Hematopoietic multipotent progenitor cell (in vitro differentiated cells): ENCODE measurements around the gene GSG1. TPM values are rescaled to one million over a fixed set of nuclear protein-coding genes. Genes with fewer than 3 reads are reported as not detected.

Experiments
- DNase-seq, 3 donors: peaks; one replicate each; pipeline ENCODE4 v3.0.0-alpha.2; 2011 to 2015; ENCODE audit warnings: low read depth in 2 of 3, low spot score in 2 of 3
- total RNA-seq: library from RNA; depleted of rRNA; stranded (reverse); fragments of >200 nt; gene quantifications from one replicate; pipeline ENCODE4 v1.2.3, GENCODE V29; 2012

Gene GSG1
- total RNA-seq = under 0.01 TPM

DNA sequence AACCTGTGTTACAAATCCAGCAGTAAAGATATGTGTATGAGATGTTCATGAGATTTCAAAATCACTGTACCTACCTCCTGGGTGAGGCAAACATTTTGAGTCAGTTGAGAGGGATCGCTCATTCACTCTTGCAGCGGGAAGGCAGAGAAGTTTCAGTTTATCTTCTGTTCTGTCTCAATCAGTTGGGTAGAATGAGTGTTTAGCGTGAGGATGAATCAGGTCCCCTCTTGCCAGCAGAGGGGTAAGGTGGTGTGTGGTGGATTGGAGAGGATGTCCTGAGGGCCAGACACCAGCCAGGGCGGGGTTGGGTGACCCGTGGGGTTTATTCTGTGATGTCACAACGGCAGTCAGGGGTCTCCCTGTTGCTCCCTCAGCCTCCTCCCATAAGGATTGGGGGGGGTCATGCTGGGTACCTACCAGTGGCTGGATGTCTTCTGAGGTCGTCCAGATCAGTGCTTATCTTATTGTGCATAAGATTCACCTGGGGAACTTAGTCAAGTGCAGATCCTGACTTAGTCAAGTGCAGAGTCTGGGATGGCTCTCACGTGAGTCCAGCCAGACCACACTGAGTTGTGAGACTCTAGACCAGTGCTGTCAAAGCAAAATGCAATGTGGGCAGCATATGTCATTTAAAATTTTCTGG is at the start of gene GSG1:
GSG1 (minus strand) TSS at position 277 of the 643 bp plus-strand sequence; CDS start at position 122, 155 bp downstream.
- DNase-seq = no peak

- DNase-seq = no peak
These were observed 49.7 kb upstream of the GSG1 start for GRCh38 chr12:13153180-13153579.

DNA sequence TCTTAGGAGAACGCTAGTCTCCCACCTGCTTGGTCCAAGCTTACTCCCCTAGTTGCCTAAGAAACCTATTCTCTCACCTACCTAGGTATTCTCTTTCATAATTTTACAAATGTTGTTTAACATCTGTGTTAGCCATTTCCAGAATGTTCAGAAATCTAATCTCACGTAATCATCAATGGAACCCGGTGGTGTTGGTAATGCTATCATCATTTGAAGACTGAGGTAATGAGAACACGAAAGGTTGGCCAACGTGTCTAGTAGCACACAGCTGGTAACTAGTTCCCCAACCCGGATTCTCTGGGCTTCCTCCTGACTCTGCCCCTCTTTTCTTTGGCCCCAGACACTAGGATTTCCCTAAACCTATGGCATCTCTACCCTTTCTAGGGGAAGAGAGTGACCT is 49.3 kb upstream of the GSG1 start:
- DNase-seq = no peak

DNA sequence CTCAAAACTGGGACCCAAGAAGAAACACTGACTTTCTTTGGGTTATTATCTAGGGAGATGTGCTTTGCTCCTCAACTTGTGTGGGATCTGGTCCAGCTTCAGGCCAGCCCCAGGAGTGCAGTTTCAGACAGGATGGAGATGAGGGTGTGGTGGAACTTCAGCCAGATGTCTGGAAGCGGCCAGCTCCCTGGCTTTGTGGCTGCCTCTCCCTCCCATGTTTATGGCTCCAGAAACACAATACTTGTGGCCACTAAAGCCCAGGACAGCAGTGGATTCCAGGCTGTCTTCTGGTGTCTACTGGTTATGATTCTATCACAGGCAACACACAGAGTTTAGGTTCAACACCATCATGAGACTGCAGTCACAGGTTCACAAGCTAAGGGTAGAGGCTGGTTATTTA is 48.8 kb upstream of the GSG1 start:
- no peak for DNase-seq

- no peak for DNase-seq
These were observed 45.9 kb upstream of the GSG1 start for GRCh38 chr12:13149411-13149810.

- DNase-seq = no peak
These were observed 45.0 kb upstream of the GSG1 start for GRCh38 chr12:13148485-13148847.

DNA sequence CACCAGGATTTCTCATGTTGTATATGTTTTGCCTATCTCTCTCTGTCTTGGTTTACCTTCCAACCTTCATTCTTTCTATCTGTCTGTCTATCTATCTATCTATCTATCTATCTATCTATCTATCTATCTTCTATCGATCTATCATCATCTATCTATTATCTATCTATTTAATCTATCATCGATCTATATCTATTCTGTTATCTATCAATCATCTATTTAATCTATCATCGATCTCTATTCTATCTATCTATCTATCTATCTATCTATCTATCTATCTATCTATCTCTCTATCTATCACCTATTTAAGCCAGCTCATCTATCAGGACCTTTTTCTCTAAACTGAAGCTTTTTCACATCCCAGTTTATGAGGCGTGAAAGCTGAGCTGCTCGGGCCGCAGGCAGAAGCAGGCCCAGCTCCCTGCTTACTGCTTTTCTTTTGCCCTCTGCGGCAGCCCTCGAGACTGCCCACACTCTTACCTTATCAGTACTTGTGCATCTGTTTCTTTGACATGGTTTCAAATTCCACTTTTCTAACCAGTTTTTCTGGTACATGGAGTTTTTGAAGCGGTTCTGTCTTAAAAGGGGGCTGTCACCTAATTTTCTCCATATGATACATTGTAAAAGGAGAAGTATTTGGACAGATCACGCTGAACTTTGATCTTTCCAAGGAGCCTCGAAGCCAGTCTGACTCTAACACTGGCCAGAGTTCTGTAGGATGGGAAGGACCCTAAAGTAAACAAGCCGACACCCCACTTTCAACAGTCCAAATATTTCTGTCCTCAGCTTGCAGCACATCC is 44.4 kb upstream of the GSG1 start:
- peak in 2 of 3 donors; percentile 53 to 91 for DNase-seq

DNA sequence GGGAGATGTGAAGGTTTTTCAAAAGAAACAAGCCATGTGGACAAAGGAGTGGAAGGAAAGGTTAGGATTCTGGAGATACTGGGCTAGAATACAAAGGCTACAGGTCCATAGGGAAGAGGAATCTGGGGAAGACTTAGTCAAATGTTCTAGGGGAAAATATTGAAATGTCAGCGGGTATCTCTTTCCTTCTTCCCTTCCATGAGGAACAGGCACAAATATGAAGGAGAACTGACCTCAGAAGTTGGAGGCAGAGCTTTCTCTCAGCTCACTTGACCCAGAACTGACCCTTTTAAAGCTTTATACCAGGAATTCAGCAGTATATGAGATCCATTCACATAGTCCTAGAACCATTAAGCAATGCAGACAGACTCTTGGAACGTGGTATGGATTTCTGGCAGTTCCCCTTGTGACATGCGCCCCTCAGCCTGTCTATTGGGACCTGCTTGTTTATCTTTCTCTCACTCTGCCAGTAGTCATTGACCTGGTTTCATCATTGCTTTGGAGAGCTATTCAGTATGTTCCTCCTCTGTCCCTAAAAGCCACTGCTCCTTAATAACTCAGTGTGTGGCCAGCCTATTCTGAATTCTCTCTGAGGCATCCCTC is 43.0 kb upstream of the GSG1 start:
- no peak for DNase-seq

DNA sequence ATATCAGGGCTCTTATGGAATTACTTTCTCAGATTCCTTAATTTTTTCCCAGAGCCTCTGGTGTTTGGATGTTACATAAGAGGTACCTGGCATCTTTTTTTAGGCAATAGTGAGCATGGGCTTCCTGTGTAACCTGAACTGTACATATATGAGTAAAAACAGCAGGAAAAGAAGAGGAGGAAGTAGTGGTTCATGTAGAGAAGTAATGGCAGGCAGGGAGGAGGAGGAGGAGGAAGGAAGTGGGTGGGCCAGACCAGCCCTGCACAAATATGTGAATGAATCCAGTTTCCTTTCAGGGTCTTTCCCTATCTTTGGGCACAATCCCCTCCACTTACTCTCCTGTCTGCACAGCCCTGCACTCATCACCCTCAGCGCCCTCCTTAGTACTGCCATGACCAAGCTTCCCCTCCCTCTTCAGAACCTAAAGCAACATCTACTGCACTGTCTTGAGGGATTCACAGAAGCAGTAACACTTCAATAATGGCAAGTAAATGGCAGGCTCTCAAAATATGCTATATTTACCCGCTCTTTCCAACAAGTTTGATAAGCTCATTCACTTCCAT is 40.9 kb upstream of the GSG1 start:
- peak in 1 of 3 donors; percentile 24 for DNase-seq

GRCh38 chr12:13142747-13143146 is 39.3 kb upstream of the GSG1 start:
- DNase-seq = no peak

DNA sequence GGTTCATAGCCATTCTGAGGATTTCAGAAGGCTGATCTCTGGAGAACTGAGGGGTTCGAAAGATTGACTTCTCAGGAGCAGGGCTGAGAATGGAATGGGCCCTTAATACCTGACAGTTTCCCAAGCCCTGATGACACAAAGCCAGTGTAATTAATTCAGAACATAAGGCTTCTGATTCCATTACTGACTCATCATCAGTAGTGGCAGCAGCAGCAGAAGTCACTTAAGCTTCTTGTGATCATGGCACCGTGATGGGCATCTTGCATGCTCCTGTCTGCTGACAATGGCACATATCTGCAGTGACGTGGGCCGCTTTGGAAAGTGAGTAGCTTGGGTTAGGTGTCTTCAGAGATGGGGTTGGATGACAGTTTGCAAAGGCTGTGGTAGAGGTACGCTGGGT is 38.2 kb upstream of the GSG1 start:
- no peak for DNase-seq

DNA sequence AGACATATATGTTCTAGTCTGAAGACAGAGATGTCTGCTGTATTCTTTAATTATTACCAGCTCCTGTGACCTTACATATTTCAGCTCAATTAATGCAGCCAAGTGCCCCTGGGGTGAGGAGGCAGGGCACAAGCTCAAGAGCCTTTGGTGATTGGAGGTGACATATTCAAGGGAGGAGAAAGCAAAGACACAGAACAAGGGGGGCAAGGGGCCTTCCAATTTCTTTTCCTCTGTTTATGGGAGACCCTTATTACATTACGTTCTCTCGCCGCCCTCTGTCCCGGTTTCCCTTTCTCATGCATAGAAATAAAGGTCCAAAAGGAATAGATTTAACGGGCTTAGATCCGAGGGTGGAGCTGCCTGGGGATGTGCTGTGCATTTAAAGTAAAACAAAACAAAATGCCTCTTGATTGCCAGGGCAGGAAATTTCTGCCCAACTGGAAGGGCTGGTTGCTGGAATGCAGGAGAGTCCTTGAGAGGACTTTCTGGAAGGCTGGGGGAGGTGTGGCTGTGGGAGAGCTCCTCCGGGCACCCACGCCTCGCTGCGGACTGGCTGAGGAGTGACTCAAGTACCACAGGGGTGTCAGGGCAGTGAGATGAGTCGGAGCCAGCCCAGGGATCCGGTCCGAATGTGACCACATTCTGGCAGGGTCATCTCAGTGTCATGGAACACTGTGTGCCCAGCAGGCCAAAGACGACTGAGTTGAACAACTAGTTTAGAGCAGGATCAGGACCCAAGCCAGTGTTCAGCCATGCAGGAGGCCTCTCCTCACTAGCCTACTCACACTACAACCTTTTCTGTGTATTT is 32.1 kb upstream of the GSG1 start:
- DNase-seq = no peak

- DNase-seq = no peak
These were observed 30.4 kb upstream of the GSG1 start for GRCh38 chr12:13133886-13134285.

GRCh38 chr12:13130981-13131380 is 27.5 kb upstream of the GSG1 start:
- DNase-seq = no peak

GRCh38 chr12:13128291-13128965 is 25.0 kb upstream of the GSG1 start:
- no peak for DNase-seq

GRCh38 chr12:13127444-13127843 is 24.0 kb upstream of the GSG1 start:
- DNase-seq = no peak

DNA sequence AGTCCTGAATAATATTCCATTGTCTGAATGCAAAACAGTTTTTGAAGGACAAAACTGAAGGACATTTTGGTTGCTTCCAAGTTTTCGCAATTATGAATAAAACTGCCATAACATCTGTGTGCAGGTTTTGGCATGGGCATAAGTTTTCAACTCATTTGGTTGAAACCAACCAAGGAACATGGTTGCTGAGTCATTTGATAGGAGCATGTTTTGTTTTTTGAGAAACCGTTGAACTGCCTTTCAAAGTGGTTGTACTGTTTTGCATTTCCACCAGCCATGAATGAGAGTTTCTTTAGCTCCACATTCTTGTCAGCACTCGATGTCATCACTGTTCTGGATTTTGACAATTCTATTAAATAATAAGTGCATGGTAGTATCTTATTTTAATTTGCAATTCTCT is 23.0 kb upstream of the GSG1 start:
- peak in 1 of 3 donors; percentile 11 for DNase-seq

DNA sequence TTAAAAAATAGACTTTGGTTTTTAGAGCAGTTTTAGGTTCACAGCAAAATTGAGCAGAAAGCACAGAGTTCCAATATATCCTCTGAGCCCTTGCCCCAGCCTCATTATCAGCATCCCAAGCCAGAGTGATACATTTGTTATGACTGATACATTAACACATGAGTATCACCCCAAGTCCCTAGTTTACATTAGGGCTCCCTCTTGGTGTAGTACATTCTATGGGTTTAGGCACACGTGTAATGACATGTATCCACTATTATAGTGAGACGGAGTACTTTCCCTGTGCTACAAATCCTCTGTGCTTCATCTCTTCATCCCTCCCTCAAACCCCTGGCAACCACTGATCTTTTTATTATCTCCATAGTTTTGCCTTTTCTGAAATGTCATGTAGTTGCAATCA is 22.5 kb upstream of the GSG1 start:
- DNase-seq = no peak

DNA sequence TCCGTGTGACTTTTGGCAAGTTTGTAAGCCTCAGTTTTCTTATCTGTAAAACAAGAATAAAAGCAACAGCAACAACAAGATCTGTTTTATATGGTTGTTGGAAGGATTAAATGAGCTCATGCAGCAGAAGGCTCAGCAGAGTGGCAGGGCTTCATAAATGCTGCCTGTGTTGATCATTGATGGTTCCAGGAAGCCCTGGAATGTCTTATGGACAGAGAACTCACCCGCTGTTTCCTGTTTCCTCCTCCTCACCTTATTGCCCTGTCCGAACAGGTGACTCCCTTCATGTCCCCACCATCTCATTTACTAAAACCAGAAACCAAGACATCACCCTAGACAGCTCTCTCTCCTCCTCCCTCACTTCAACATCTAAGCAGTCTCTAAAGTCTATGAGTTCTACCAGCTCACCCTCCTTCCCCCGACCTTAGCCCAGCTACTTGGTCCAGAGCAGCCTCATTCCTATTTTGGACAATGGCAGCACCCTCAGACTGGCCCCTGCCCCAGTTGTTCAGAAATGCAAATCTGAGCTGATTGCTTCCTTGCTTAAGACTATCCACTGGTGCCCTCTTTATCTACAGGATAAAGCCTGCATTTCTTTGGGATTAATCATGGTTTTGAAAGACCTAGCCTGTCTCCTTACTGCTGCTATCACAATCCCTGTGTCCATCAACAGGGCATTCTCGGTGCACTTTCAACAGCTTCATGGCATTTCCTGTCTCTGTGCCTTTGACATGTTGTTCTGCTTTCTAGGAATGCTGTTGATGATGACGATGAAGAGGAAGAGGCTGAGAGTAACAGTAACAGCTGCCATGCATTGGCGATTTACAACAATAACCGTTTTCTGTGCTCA is 21.4 kb upstream of the GSG1 start:
- DNase-seq = no peak
